ENCODE measurements around the gene KIF1A. TPM values are rescaled to one million over a fixed set of nuclear protein-coding genes. Genes with fewer than 3 reads are reported as not detected.

The KIF1A gene
- total and polyA plus RNA-seq, 2 donors (not counting 3 experiments of a cell fraction or from before 2014, with no cell fraction given) = 0.11 to 0.64 TPM

DNA sequence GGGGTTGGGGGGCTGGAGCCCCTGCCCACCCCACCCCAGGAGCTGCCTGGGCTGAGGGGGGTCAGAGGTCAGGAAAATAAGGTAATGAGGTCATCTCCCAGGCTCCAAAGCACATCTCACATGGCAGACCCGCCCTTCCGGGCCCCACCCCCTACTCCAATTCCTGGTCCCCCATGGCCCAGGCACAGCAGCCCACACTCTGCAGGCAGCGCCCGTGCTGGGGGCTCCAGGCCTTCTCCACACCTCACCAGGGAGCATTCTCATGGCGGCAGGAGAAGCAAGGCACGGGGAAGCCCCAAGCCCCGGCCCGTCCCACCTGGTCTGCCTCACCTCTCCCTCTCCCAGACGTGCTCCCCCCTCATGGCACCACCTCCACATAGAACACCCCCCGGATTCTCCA, 84.5 kb downstream of the KIF1A start:
- H4K20me1 ChIP-seq (replicated peaks; ENCODE audit: control insufficient read depth, extremely low read depth, insufficient read depth, low read length) = no peaks in the 10 kb centered on the region
- no peak overlapping the region for H2AFZ ChIP-seq (ENCODE audit: low read depth, low read length)
- no peak overlapping the region for H3K9ac ChIP-seq (replicated peaks; ENCODE audit: extremely low read depth, insufficient read depth, low read length)
- H3K4me3 ChIP-seq (replicated peaks in 1 of 3; ENCODE audit: insufficient read depth in 1 of 3, low read depth in 1 of 3, low read length in 3 of 3) = no peak overlapping the region
- FAIRE-seq = no peak
- ChIA-PET CTCF (no interaction called here), POLR2A (no interaction called here)
- no peak overlapping the region for H3K27ac ChIP-seq (ENCODE audit: insufficient read depth, low read depth, low read length)
- TF ChIP-seq POLR2AphosphoS5 (IDR thresholded peaks at IDR 0.05; ENCODE audit: insufficient read depth, low read depth, low read length) = no peak
- no peak for TF ChIP-seq FOS (IDR thresholded peaks at IDR 0.05; ENCODE audit: borderline replicate concordance, insufficient read depth, low read length)
- TF ChIP-seq, protein P1, sequence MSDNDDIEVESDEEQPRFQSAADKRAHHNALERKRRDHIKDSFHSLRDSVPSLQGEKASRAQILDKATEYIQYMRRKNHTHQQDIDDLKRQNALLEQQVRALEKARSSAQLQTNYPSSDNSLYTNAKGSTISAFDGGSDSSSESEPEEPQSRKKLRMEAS (IDR thresholded peaks at IDR 0.05; ENCODE audit: insufficient read depth, insufficient read length) = no peak
- TF ChIP-seq GATA2 (IDR thresholded peaks at IDR 0.05; ENCODE audit: insufficient read depth, insufficient read length, low read depth, low read length) = no peak
- no peak for TF ChIP-seq JUN (IDR thresholded peaks at IDR 0.05; ENCODE audit: borderline replicate concordance, insufficient read depth, insufficient read length, low read depth)
- TF ChIP-seq, protein P2, sequence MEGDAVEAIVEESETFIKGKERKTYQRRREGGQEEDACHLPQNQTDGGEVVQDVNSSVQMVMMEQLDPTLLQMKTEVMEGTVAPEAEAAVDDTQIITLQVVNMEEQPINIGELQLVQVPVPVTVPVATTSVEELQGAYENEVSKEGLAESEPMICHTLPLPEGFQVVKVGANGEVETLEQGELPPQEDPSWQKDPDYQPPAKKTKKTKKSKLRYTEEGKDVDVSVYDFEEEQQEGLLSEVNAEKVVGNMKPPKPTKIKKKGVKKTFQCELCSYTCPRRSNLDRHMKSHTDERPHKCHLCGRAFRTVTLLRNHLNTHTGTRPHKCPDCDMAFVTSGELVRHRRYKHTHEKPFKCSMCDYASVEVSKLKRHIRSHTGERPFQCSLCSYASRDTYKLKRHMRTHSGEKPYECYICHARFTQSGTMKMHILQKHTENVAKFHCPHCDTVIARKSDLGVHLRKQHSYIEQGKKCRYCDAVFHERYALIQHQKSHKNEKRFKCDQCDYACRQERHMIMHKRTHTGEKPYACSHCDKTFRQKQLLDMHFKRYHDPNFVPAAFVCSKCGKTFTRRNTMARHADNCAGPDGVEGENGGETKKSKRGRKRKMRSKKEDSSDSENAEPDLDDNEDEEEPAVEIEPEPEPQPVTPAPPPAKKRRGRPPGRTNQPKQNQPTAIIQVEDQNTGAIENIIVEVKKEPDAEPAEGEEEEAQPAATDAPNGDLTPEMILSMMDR (IDR thresholded peaks at IDR 0.05; ENCODE audit: extremely low read depth in 1 of 2, insufficient read depth in 1 of 2, low read depth in 1 of 2, low read length in 2 of 2) = no peak
- TF ChIP-seq POLR2A (IDR thresholded peaks at IDR 0.05; ENCODE audit: low read depth, low read length) = no peak
- TF ChIP-seq MYC (IDR thresholded peaks at IDR 0.05; ENCODE audit: low read depth, low read length) = no peak
- no peak for TF ChIP-seq EZH2 (IDR thresholded peaks at IDR 0.05; ENCODE audit: borderline replicate concordance, low read depth, low read length, severe bottlenecking)
- DNase-seq (ENCODE audit: low read depth, low spot score) = no peak
- dilution Hi-C loops (cut with MboI; ENCODE audit: extremely low pct_ligation_motif_present, low sequenced_read_pairs) = no loop called here
- intact Hi-C loops (cut with micrococcal nuclease) = no loop called here
- H3K9me3 ChIP-seq (replicated peaks; ENCODE audit: control insufficient read depth, insufficient read depth, low read length) = no peaks in the 10 kb centered on the region
- no peak overlapping the region for H3K4me2 ChIP-seq (ENCODE audit: insufficient read depth, low read length)
- no peaks in the 10 kb centered on the region for H3K4me1 ChIP-seq (ENCODE audit: control insufficient read depth, extremely low read depth, insufficient read depth, low read length)
- no peaks in the 10 kb centered on the region for H3K27me3 ChIP-seq (ENCODE audit: control insufficient read depth in 2 of 2, insufficient read depth in 2 of 2, low read length in 2 of 2)
- no TSS peak for BruUV-seq (replicated peaks)
- H3K79me2 ChIP-seq (ENCODE audit: control insufficient read depth, insufficient read depth, low read length) = no peaks in the 10 kb centered on the region
- H3K9me1 ChIP-seq (replicated peaks; ENCODE audit: control insufficient read depth, extremely low read depth, insufficient read depth, low read length) = no peaks in the 10 kb centered on the region
- H3K36me3 ChIP-seq (ENCODE audit: control insufficient read depth in 2 of 2, extremely low read depth in 1 of 2, insufficient read depth in 2 of 2, low read length in 2 of 2) = no peaks in the 10 kb centered on the region

All from endothelial cell of umbilical vein (primary cell).